Measurements from ENCODE around the gene DNAJC18.

DNAJC18 gene

DNA sequence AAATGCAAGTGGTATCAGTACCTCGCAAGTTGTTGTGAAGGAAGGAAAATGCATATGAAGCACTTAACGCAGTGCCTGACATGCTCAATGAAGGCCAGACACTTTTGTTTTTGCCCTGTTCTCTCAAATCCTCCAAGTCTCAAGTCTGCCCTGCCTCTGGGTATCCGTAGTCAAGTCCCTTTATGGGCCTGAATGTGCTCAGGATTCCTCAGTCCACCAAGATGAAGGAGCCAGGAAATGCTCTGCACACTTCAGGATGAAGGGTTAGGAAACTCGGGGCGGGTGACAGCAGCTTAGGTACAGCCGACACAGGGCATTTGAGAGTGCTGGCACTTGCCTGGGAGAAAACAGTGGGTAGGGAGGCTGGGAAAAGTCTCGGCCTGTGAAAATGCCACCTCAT is 21.9 kb upstream of the DNAJC18 start:
- TF ChIP-seq ZFP3 (CRISPR knock-in tag; IDR thresholded peaks at IDR 0.05) = no peak
- TF ChIP-seq ZFP30 (CRISPR knock-in tag; IDR thresholded peaks at IDR 0.05) = no peak
- no peak for TF ChIP-seq RARB (CRISPR knock-in tag; IDR thresholded peaks at IDR 0.05)
- no peak for TF ChIP-seq ESRRG (CRISPR knock-in tag; IDR thresholded peaks at IDR 0.05)
- TF ChIP-seq ZNF565 (CRISPR knock-in tag; conservative IDR thresholded peaks at IDR 0.05; ENCODE audit: low read depth) = no peak
- TF ChIP-seq, protein P1, sequence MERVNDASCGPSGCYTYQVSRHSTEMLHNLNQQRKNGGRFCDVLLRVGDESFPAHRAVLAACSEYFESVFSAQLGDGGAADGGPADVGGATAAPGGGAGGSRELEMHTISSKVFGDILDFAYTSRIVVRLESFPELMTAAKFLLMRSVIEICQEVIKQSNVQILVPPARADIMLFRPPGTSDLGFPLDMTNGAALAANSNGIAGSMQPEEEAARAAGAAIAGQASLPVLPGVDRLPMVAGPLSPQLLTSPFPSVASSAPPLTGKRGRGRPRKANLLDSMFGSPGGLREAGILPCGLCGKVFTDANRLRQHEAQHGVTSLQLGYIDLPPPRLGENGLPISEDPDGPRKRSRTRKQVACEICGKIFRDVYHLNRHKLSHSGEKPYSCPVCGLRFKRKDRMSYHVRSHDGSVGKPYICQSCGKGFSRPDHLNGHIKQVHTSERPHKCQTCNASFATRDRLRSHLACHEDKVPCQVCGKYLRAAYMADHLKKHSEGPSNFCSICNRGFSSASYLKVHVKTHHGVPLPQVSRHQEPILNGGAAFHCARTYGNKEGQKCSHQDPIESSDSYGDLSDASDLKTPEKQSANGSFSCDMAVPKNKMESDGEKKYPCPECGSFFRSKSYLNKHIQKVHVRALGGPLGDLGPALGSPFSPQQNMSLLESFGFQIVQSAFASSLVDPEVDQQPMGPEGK (CRISPR knock-in tag; IDR thresholded peaks at IDR 0.05; ENCODE audit: borderline replicate concordance) = no peak
- no peak for TF ChIP-seq CSDC2 (CRISPR knock-in tag; IDR thresholded peaks at IDR 0.05)
- no peak for TF ChIP-seq PPARA (CRISPR knock-in tag; IDR thresholded peaks at IDR 0.05; ENCODE audit: borderline replicate concordance)
- ATAC-seq = peak; percentile 4; the same call in 2 of the 3 replicates

DNA sequence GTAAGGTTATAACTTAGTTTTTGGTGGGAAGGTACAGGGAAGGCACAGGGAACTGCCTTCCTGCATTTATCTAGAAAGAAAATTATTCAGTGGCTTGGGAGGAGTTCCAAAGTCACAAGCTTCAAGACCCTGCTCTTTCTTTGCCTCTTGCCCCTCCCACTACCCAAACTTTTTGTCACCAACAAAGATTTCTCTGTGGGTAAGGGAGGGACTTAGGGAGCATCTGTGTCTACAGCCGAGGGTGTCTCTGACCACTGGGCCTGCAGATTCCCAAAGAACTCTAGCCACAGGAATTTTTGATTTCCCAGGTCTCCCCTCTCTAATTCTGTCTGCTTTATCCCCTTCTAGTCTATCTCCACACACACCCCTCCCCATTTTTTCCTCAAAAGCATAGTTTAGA is 21.1 kb upstream of the DNAJC18 start:
- TF ChIP-seq BACH2 (CRISPR knock-in tag; IDR thresholded peaks at IDR 0.05; ENCODE audit: borderline replicate concordance) (no peak), CSDC2 (CRISPR knock-in tag; IDR thresholded peaks at IDR 0.05) (no peak), TOX (CRISPR knock-in tag; IDR thresholded peaks at IDR 0.05; ENCODE audit: borderline replicate concordance) (no peak), TCF4 (CRISPR knock-in tag; IDR thresholded peaks at IDR 0.05; ENCODE audit: borderline replicate concordance) (no peak), ZFP3 (CRISPR knock-in tag; IDR thresholded peaks at IDR 0.05) (no peak), ZNF8 (CRISPR knock-in tag; IDR thresholded peaks at IDR 0.05) (no peak), RARB (CRISPR knock-in tag; IDR thresholded peaks at IDR 0.05) (no peak), ZNF565 (CRISPR knock-in tag; conservative IDR thresholded peaks at IDR 0.05; ENCODE audit: low read depth) (no peak)
- TF ChIP-seq, protein P2, sequence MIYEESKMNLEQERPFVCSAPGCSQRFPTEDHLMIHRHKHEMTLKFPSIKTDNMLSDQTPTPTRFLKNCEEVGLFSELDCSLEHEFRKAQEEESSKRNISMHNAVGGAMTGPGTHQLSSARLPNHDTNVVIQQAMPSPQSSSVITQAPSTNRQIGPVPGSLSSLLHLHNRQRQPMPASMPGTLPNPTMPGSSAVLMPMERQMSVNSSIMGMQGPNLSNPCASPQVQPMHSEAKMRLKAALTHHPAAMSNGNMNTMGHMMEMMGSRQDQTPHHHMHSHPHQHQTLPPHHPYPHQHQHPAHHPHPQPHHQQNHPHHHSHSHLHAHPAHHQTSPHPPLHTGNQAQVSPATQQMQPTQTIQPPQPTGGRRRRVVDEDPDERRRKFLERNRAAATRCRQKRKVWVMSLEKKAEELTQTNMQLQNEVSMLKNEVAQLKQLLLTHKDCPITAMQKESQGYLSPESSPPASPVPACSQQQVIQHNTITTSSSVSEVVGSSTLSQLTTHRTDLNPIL (CRISPR knock-in tag; IDR thresholded peaks at IDR 0.05; ENCODE audit: low read depth) = no peak
- TF ChIP-seq, protein P3, sequence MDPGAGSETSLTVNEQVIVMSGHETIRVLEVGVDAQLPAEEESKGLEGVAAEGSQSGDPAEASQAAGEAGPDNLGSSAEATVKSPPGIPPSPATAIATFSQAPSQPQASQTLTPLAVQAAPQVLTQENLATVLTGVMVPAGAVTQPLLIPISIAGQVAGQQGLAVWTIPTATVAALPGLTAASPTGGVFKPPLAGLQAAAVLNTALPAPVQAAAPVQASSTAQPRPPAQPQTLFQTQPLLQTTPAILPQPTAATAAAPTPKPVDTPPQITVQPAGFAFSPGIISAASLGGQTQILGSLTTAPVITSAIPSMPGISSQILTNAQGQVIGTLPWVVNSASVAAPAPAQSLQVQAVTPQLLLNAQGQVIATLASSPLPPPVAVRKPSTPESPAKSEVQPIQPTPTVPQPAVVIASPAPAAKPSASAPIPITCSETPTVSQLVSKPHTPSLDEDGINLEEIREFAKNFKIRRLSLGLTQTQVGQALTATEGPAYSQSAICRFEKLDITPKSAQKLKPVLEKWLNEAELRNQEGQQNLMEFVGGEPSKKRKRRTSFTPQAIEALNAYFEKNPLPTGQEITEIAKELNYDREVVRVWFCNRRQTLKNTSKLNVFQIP (CRISPR knock-in tag; IDR thresholded peaks at IDR 0.05; ENCODE audit: borderline replicate concordance, low read depth) = no peak

DNA sequence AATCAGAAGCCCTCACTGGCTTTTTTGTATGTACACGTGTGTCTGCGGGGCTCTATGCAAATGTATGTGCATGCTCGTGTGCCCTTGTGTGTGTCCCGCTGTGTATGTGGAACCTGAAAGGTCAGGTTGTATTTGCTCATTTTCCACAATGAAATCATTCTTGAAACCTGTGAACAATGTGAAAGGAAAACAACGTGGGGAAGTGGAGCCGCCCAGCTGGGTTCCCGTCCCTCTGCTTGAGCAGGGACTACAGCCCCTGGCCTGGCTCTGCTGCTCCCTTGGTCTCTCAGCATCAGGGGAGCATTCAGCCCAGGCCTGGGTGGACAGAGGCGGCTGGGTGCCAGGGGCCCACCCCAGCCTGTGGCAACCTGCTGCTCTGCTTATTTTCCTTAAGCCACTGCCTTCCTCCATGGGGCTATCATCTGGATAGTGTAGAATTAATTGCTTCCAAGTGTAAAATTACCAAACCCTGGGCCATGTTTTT is 20.2 kb upstream of the DNAJC18 start:
- ATAC-seq = no peak; the same call in 2 of the 3 replicates
- TF ChIP-seq, protein P3 (CRISPR knock-in tag; IDR thresholded peaks at IDR 0.05; ENCODE audit: borderline replicate concordance, low read depth) = no peak
- TF ChIP-seq SNAI2 (CRISPR knock-in tag; IDR thresholded peaks at IDR 0.05) = no peak
- no peak for TF ChIP-seq ZNF70 (CRISPR knock-in tag; IDR thresholded peaks at IDR 0.05)
- TF ChIP-seq TOX (CRISPR knock-in tag; IDR thresholded peaks at IDR 0.05; ENCODE audit: borderline replicate concordance) = no peak
- TF ChIP-seq, protein P2 (CRISPR knock-in tag; IDR thresholded peaks at IDR 0.05; ENCODE audit: low read depth) = no peak
- no peak for TF ChIP-seq ESRRG (CRISPR knock-in tag; IDR thresholded peaks at IDR 0.05)
- TF ChIP-seq, protein P4, sequence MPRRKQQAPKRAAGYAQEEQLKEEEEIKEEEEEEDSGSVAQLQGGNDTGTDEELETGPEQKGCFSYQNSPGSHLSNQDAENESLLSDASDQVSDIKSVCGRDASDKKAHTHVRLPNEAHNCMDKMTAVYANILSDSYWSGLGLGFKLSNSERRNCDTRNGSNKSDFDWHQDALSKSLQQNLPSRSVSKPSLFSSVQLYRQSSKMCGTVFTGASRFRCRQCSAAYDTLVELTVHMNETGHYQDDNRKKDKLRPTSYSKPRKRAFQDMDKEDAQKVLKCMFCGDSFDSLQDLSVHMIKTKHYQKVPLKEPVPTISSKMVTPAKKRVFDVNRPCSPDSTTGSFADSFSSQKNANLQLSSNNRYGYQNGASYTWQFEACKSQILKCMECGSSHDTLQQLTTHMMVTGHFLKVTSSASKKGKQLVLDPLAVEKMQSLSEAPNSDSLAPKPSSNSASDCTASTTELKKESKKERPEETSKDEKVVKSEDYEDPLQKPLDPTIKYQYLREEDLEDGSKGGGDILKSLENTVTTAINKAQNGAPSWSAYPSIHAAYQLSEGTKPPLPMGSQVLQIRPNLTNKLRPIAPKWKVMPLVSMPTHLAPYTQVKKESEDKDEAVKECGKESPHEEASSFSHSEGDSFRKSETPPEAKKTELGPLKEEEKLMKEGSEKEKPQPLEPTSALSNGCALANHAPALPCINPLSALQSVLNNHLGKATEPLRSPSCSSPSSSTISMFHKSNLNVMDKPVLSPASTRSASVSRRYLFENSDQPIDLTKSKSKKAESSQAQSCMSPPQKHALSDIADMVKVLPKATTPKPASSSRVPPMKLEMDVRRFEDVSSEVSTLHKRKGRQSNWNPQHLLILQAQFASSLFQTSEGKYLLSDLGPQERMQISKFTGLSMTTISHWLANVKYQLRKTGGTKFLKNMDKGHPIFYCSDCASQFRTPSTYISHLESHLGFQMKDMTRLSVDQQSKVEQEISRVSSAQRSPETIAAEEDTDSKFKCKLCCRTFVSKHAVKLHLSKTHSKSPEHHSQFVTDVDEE (CRISPR knock-in tag; IDR thresholded peaks at IDR 0.05) = no peak
- TF ChIP-seq TCF4 (CRISPR knock-in tag; IDR thresholded peaks at IDR 0.05; ENCODE audit: borderline replicate concordance) = no peak
- TF ChIP-seq, protein P5, sequence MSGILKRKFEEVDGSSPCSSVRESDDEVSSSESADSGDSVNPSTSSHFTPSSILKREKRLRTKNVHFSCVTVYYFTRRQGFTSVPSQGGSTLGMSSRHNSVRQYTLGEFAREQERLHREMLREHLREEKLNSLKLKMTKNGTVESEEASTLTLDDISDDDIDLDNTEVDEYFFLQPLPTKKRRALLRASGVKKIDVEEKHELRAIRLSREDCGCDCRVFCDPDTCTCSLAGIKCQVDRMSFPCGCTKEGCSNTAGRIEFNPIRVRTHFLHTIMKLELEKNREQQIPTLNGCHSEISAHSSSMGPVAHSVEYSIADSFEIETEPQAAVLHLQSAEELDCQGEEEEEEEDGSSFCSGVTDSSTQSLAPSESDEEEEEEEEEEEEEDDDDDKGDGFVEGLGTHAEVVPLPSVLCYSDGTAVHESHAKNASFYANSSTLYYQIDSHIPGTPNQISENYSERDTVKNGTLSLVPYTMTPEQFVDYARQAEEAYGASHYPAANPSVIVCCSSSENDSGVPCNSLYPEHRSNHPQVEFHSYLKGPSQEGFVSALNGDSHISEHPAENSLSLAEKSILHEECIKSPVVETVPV (CRISPR knock-in tag; IDR thresholded peaks at IDR 0.05) = no peak
- TF ChIP-seq ZFP30 (CRISPR knock-in tag; IDR thresholded peaks at IDR 0.05) = no peak
- TF ChIP-seq ARNTL (CRISPR knock-in tag; IDR thresholded peaks at IDR 0.05; ENCODE audit: borderline replicate concordance, low read depth) = no peak
- no peak for TF ChIP-seq OSR1 (CRISPR knock-in tag; IDR thresholded peaks at IDR 0.05)
- no peak for TF ChIP-seq ZC3H10 (CRISPR knock-in tag; IDR thresholded peaks at IDR 0.05)
- TF ChIP-seq ZNF8 (CRISPR knock-in tag; IDR thresholded peaks at IDR 0.05) = no peak
- no peak for TF ChIP-seq CSDC2 (CRISPR knock-in tag; IDR thresholded peaks at IDR 0.05)
- no peak for TF ChIP-seq GLIS3 (CRISPR knock-in tag; IDR thresholded peaks at IDR 0.05)
- no peak for TF ChIP-seq BACH2 (CRISPR knock-in tag; IDR thresholded peaks at IDR 0.05; ENCODE audit: borderline replicate concordance)

More for the DNA sequence above, 21.1 kb upstream of the DNAJC18 start:
- no peak for ATAC-seq
